Esophagus muscularis mucosa (tissue), 4 donors: ENCODE results near the gene SPPL2B. TPM values are rescaled to one million over a fixed set of nuclear protein-coding genes. Genes with fewer than 3 reads are reported as not detected.

Source experiments
- DNase-seq: peaks from one replicate; pipeline ENCODE4 v3.0.0-alpha.2; 2017; ENCODE audit errors: extremely low spot score
- H3K27ac ChIP-seq, 4 donors: fragments of 200-600 bp; sonication (generic); replicated peaks in 1 of 4; 1 replicate in 3 of 4; 2 replicates in 1 of 4; pipeline ENCODE4 v1.5.1; 2016 to 2019; ENCODE audit warnings: mild to moderate bottlenecking in 1 of 4
- H3K27me3 ChIP-seq, 4 donors: fragments of 200-600 bp; sonication (generic); one replicate each; pipeline versions ENCODE4 v1.5.1 to v1.6.0; 2016 to 2019
- H3K36me3 ChIP-seq, 4 donors: fragments of 200-600 bp; sonication (generic); one replicate each; pipeline ENCODE4 v1.5.1; 2016 to 2019
- H3K4me1 ChIP-seq, 4 donors: fragments of 200-600 bp; sonication (generic); one replicate each; pipeline ENCODE4 v1.5.1; 2016 to 2019
- H3K4me3 ChIP-seq, 4 donors: fragments of 200-600 bp; sonication (generic); 1 replicate in 2 of 4; 2 replicates in 2 of 4; pipeline ENCODE4 v1.5.1; 2016 to 2019; ENCODE audit warnings: mild to moderate bottlenecking in 4 of 4, moderate library complexity in 1 of 4
- H3K9me3 ChIP-seq, 4 donors: fragments of 200-600 bp; sonication (generic); 1 replicate in 3 of 4; 2 replicates in 1 of 4; pipeline ENCODE4 v1.5.1; 2016 to 2019
- CTCF ChIP-seq, 3 experiments: fragments of 200-600 bp in 2 of 3; fragments of 450-650 bp in 1 of 3; sonication (generic) in 2 of 3; IDR thresholded peaks; one replicate each; pipeline ENCODE4 v1.5.1; 2017 to 2019; ENCODE audit warnings: antibody characterized with exemption in 3 of 3, mild to moderate bottlenecking in 2 of 3, moderate library complexity in 1 of 3
- EP300 ChIP-seq: sonication (generic); formaldehyde crosslinking; IDR thresholded peaks from one replicate; pipeline ENCODE4 v1.6.1; 2017; ENCODE audit warnings: antibody characterized with exemption
- POLR2A ChIP-seq: fragments of 450-650 bp; IDR thresholded peaks from one replicate; pipeline ENCODE4 v1.6.1; 2017; ENCODE audit warnings: antibody characterized with exemption, moderate library complexity, mild to moderate bottlenecking, low read depth
- POLR2AphosphoS5 ChIP-seq, 2 donors: sonication (generic); formaldehyde crosslinking; IDR thresholded peaks; one replicate each; pipeline ENCODE4 v1.6.1; 2017; ENCODE audit warnings: antibody characterized with exemption in 2 of 2
- WGBS: methylation state at CpG from one replicate; pipeline ENCODE4 v1.1.5; 2018; 5-methylcytosine and 5-hydroxymethylcytosine counted together
- intact Hi-C: fragments of 100-400 bp; cut with DNase I; formaldehyde crosslinking; loops from one replicate; pipeline ENCODE4 v1.15.1; 2023
- total RNA-seq, 4 donors: library from RNA; depleted of rRNA; stranded (reverse); fragments of >200 nt; gene quantifications; one replicate each; pipeline versions ENCODE4 v1.1.0 to v1.2.1, GENCODE V29; 2016

Gene SPPL2B
- total RNA-seq, 4 donors from 2014 or later, result 25.0 to 42.4 (median 29.9) TPM

GRCh38 chr19:2315121-2315817 lies 13.2 kb upstream of the SPPL2B start:
- DNase-seq, result no peak
- H3K9me3 ChIP-seq, result peaks cover 0 to 14% (median 9%) of the 10 kb centered on the region in 4 donors
- H3K4me3 ChIP-seq, result no peak overlapping the region
- WGBS, result 88% methylated on average over 7 of the region's 7 CpGs
- H3K4me1 ChIP-seq, result peaks cover 0 to 7% (median 3%) of the 10 kb centered on the region in 4 donors
- TF ChIP-seq POLR2AphosphoS5 (IDR thresholded peaks at IDR 0.05), result no peak
- no peak for TF ChIP-seq EP300
- no peak for TF ChIP-seq CTCF (IDR thresholded peaks at IDR 0.05)
- no peak for TF ChIP-seq POLR2A
- H3K27me3 ChIP-seq, result peaks cover 0 to 38% (median 13%) of the 10 kb centered on the region in 4 donors
- no peak overlapping the region for H3K27ac ChIP-seq
- intact Hi-C loops, result no loop called here
- no peaks in the 10 kb centered on the region for H3K36me3 ChIP-seq

- Histone ChIP-seq H3K4me3 (no peak overlapping the region), H3K4me1 (peaks cover 0 to 7% (median 3%) of the 10 kb centered on the region in 4 donors), H3K27me3 (peaks cover 0 to 32% (median 13%) of the 10 kb centered on the region in 4 donors), H3K36me3 (no peaks in the 10 kb centered on the region), H3K9me3 (peaks cover 0 to 14% (median 9%) of the 10 kb centered on the region in 4 donors), H3K27ac (no peak overlapping the region)
- TF ChIP-seq CTCF (IDR thresholded peaks at IDR 0.05), result peak; percentile 39 to 63 (median 49)
- peak in 1 of 2 donors; percentile 13 for TF ChIP-seq POLR2AphosphoS5 (IDR thresholded peaks at IDR 0.05)
- TF ChIP-seq EP300, result no peak
- no peak for TF ChIP-seq POLR2A
- intact Hi-C loops, result no loop called here
- 52% methylated on average over 12 of the region's 22 CpGs for WGBS
- DNase-seq, result peak; percentile 94
Measured at GRCh38 chr19:2315818-2316353, 12.6 kb upstream of the SPPL2B start.

- Histone ChIP-seq H3K27me3 (peaks cover 0 to 18% (median 10%) of the 10 kb centered on the region in 4 donors), H3K9me3 (peaks cover 0 to 14% (median 9%) of the 10 kb centered on the region in 4 donors), H3K4me3 (no peak overlapping the region), H3K27ac (no peak overlapping the region), H3K36me3 (peaks cover 0 to 14% (median 13%) of the 10 kb centered on the region in 4 donors), H3K4me1 (peaks cover 0 to 7% (median 3%) of the 10 kb centered on the region in 4 donors)
- intact Hi-C loops, result no loop called here
- DNase-seq, result no peak
- no peak for TF ChIP-seq POLR2AphosphoS5 (IDR thresholded peaks at IDR 0.05)
- no peak for TF ChIP-seq CTCF (IDR thresholded peaks at IDR 0.05)
- TF ChIP-seq EP300, result no peak
- no peak for TF ChIP-seq POLR2A
- WGBS, result 89% methylated on average over 13 of the region's 13 CpGs
Measured at GRCh38 chr19:2317300-2317699, 11.2 kb upstream of the SPPL2B start.

- no peak for TF ChIP-seq POLR2AphosphoS5 (IDR thresholded peaks at IDR 0.05)
- TF ChIP-seq CTCF (IDR thresholded peaks at IDR 0.05), result no peak
- TF ChIP-seq EP300, result no peak
- TF ChIP-seq POLR2A, result no peak
- Histone ChIP-seq H3K4me3 (no peak overlapping the region), H3K27me3 (peaks cover 0 to 13% (median 5%) of the 10 kb centered on the region in 4 donors), H3K27ac (no peak overlapping the region), H3K4me1 (peaks cover 0 to 7% (median 3%) of the 10 kb centered on the region in 4 donors), H3K9me3 (peaks cover 0 to 14% (median 9%) of the 10 kb centered on the region in 4 donors), H3K36me3 (peaks cover 0 to 18% (median 17%) of the 10 kb centered on the region in 4 donors)
- no peak for DNase-seq
- intact Hi-C loops, result no loop called here
- 90% methylated on average over 18 of the region's 25 CpGs for WGBS
Measured at GRCh38 chr19:2317756-2318155, 10.7 kb upstream of the SPPL2B start.
